Umbilical cord (tissue), 2 donors: ENCODE measurements around the gene ANTKMT. TPM values are rescaled to one million over a fixed set of nuclear protein-coding genes. Genes with fewer than 3 reads are reported as not detected.
"Not testable (repeated sequence)": the region's sequence is repeated elsewhere in the genome, so short reads cannot be mapped to it uniquely, and the experiment has no call there.

Experiments used
- DNase-seq: peaks from one replicate; pipeline ENCODE4 v3.0.0-alpha.2; 2015; ENCODE audit warnings: low spot score
- total RNA-seq: library from RNA; depleted of rRNA; stranded (reverse); fragments of >200 nt; gene quantifications from one replicate; pipeline ENCODE4 v1.2.3, GENCODE V29; 2014; ENCODE audit warnings: low replicate concordance; ENCODE audit not compliant: insufficient read depth

The ANTKMT gene
- total RNA-seq, 1 donor from 2014 or later = 35.6 TPM

DNA sequence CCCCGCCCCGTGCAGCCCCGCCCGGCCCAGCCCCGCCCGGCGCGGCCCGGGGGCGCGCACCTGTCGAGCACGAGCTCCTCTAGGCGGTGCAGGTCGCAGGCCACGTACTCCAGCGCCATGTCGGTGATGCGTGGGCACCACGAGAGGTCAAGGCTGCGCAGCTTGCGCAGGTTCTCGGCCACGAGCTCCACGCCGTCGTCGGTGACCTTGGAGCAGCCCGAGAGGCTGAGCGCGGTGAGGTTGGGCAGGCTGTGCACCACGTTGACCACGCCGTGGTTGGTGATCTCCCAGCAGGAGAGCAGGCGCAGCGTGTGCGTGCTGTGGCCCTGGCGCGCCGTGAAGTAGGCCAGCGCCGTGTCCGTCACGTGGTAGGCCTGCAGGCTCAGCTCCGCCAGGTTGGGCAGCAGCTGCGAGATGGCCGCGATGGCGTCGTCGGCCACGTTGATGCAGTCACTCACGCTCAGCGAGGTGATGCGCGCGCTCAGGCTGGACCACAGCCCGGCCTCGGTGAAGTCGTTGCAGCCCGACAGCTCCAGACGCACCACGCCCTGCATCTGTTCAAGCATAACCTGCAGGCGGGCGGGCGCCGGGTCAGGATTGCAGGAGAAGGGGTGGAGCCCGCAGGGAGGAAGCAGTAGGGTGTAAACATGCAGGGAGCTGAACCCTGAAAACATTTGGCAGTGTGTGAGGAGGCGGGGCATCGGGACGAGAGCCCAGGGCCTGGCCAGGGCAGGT lies 25.4 kb upstream of the ANTKMT start:
- no peak for DNase-seq

DNA sequence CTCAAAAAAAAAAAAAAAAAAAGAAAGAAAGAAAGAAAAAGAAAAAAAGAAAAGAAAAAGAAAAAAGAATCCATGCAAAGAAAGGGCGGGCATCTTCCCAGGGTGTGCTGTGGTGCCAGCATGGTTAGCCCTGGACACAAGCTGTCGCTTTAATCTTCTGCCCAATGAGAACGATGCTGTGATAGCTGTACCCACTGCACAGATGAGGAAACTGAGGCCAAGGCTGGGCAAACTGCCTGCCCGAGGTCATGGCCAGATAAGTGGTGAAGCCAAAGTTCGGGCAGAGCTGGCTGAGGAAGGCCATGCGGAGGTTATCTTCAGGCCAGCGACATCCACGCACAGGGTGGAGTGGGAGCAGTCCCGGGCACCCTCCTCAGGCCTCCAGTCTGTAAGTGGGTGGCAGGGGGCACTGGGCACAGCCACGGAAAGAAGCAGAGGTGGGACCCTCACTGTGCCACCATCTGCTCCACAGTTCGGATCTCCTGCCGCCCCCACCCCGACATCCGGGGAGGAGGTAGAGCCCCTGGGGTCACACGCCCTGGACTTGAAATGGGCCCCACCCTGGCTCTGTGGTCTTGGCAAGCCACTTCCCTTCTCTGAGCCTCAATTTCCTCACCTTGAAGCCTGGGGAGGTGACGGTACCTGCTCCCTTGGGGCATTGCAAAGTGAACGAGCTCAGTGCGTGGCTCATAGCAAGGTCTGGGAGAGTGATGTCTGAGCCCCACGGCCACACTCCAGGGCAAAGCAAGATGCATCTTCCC lies 21.9 kb upstream of the ANTKMT start:
- no peak for DNase-seq

DNA sequence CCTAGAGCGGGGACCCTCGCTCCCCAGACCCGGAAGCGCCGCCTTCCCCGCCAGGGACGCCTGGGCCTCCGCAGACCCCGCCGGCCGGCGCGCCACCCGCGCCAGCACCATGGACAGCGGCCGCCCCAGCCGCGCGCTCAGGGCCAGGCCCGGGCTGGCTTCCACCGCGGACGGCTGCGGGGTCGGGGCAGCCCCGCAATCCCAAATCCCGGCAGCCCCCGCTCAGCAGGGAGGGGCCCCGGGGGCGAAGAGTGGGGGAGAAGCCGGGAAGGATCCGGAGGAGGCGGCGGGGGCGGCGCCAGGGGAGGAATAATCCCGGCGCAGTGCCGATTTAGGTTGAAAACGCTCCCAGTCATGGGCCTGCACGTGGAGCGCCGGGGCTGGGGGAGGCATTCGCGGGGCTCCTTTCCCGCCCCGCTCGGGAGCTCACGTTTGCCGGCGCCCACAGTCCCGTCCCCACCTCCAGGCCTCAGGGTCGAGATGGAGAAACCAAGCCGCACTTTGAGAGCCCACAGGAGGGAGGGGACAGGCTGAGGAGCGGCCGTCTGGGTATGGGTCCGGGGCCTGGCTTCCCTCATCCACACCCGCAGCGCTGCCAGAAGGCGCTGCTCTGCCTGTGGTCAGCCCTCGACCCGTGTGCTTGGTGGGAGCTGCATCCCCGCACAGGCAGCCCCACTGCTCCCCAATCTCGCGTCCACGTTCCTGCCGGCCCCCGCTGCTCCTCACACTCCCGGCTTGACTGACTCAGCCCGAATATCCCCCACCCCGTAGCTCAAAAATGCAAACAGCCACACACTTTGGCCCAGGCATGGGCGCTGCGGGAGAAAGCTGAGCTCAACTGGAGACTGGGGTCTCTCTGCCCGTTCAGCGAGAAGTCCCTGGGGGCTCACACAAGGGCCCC lies 20.0 kb upstream of the ANTKMT start:
- no peak for DNase-seq

DNA sequence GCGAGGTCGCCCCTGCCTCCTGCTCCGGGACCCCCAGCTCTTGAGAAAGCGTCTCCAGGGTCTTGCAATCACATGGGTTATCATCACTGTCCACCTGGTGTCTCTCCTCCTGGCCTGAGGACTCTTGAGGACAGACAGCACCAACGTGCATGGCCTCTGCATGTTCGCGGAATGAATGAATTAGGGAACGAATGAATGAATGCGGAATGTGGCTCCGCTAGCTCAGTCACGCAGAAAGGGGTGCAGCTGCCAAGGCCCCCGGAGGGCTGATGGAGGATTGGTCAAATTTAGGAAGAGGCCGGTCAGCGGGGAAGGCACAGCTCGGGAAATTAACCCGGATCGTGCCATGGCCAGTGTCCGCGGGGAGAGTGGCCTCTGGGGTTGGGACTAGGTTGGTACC lies 18.6 kb upstream of the ANTKMT start:
- no peak for DNase-seq

DNA sequence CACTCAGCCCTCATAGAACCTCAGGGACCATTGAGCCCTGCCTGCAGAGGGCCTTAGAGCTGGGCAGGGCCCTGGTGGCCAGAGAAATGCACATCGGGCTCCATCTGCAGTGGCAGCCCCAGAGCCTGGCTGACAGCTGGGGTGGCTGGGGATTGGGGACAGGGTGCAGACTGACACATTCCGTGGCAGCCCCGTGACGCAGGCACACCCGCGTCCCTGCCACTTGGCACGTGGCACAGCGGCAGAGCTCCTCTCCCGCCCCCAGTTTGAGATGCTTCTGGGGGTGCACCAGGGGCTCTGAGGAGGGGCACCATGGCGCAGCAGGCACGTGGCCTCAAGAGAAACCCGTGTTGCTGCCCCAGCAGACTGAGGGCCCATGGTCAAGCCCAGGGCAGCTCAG lies 17.5 kb upstream of the ANTKMT start:
- DNase-seq = no peak

DNA sequence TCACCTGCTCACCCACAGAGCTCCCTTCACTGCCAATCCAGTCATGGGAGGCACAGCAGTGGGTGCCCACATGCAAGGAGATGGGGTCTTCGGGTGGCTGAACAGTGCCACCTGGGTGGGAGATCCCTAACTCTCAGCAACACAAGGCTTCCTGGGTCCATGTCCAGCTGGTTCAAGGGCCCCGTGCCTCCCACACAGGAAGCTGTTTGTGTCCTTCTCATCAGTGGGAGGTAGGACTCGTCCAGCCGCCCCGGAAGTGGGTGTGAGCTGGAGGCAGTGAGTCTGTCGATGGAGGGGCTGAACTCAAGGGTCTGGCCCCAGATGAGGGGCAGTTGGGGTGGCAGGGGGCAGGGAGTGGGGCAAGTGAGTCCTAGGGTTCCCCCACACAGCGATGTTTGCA lies 16.9 kb upstream of the ANTKMT start:
- no peak for DNase-seq

DNA sequence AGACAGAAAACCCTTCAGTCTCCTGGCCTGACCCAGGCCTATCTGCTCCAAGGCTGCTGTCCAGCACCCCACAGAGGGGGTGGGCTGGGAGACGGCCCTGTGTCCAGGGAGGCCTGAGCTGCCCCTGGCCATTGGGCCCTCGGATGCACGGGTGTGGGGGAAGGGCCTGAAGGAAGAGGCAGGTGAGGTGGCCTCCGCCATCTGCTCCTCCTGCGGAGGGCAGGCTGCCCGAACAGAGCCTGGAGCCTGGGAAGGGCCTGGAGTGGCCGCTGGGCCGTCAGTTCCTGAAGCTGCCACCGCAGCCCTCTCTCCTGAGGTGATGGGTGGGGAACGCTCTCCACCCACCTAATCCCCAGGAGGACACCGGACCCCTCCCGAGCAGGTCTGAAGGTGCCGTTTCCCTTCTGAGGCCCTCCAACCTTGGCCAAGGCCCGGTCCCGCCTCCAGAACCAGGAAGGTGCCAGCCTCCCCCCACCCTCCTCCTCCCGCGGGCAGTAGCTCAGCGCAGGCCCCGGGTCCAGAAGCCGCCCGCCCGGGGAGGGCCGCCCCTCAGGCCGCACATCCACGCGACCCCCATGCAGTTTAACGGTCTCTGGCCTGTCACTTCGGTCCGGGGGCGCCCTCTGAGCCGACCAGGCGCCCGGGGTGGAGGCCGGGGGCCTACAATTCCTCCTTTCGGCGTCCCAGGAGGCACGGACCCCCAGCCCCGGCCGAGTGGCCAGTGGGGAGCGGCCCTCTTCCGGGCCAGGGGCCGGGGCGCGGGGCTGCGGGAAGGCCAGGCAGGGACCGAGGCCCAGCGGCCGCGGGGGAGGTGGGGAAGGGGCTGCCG lies 16.2 kb upstream of the ANTKMT start:
- DNase-seq = no peak

DNA sequence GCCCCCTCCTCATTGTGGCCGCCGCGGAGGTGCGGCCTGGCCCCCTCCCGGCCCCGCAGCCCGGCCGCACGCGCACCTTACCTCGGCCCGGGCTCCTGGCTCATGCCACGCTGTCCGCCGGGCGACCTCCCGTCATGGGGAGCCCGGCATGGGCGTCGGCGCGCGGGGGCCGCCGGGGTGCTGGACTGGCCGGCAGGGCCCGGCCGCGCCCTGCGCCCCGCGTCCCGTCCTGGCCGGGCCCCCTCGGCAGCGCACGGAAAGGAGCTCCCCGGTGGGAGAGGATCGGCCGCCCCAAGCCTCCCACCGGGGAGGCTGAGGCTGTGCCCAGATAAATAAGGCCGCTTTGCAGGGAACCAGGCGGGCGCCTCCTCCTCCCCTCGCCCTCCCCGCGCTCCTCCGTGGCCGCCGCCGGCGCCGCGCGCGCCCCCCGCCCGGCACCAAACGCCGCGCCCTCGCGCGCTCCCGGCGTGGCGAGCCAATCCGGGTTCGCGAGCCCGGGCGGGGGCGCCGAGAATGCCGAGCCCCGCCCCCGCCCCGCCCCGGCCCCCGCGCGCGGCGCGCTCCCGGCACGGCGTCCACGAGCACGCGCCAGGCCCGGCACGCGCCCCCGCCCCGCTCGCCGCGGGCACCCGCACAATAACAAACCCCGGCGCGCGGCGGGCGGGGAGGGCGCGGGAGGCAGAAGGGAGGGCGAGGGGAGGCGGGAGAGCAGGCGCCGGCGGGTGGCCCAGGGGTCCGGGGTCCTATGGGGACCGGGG lies 15.3 kb upstream of the ANTKMT start, which contains the start of gene FBXL16:
FBXL16 (minus strand) TSS at position 371 of the 758 bp plus-strand sequence. CDS start 8,396 bp downstream, outside the sequence.
- no peak for DNase-seq

DNA sequence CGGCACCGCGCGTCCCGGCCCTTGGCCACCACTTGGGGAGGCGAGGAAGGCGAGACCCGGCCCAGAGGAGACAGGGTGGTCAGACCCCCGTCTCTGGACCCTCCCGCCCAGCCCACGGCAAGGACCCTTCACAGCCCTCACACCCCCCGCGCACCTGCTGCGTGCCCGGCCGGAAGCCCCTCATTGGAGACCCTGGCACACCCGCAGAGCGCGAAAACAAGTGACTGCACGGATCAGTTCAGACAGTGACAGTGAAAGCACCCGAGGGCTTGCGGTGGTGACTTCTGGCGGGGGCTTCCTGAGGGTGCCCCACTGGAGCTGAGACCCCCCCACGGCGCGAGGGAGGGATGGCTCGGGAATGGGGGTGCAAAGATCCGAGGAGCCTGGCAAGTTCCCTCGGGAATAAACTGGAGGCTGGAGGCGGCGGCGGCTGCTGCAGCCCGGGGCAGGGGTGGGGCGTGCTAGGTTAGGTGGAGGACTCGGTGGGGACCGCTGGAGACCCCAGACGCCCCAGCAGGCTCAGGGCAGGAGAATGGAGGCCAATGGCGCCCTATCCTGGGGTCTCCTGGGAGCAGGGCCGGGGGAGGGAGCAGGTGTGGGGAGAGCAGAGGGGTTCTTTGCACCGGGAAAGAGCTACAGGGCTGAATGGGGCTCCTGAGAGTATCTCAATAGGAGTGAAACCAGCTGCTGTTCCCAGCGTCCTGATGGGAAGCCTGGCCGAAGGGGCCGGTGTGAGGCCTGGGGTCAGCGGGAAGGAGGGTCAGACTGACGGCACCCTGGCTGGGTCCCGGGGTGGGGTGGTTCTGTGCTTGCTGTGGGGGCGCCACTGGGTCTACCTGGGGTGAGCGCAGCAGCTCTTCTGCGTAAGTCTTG lies 14.5 kb upstream of the ANTKMT start:
- DNase-seq = no peak

DNA sequence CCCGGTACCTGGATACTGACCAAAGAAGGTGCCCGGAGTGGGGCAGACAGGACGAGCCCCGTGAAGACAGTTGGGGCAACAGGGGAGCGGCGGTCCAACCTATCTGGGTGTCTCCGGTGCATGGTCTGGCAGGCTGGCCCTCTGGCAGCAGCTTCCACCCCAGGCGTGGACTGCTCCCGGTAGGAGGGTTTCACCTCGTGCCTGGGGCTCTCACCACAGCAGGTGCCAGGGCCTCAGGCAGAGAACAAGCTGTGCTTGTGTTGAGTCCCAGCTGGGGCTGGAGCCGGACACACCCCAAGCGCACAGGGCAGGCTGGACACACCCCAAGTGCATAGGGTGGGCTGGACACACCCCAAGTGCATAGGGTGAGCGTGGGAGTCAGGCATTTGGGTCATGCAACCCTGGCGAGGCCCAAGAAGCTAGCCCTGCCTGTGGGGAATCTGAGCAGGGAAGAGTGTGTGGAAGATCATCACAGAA lies 13.8 kb upstream of the ANTKMT start:
- DNase-seq = no peak

DNA sequence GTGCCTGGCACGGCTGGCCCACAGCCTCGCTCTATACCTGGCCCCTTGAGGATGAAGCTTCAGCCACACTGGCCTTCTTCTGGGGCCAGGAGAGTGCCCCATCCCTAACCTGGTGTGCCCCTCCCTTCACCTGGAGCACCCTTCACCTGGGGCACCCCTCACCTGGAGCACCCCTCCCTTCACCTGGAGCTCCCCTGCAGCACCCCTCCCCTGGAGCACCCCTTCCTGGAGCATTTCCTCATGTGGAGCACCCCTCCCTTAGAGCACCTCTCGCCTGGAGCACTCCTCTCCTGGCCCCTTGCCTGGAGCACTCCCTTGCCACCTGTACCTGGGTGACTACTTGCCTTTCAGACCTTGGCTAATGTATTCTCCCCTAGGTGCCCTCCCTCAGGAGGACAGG lies 12.9 kb upstream of the ANTKMT start:
- DNase-seq = no peak

DNA sequence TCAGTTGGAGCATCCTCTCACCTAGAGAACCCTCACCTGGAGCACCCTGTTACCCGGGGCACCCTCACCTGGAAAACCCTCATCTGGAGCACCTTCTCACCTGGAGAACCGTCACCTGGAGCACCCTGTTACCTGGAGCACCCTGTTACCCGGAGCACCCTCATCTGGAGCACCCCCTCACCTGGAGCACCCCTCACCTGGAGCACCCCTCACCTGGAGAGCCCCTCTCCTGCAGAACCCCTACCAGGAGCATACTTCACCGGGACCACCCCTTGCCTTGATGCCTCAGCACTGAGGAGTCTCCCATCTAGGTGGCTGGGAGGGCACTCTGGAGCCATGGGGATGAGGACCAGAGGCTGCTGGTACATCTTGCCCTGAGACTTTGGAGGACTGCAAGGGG lies 12.0 kb upstream of the ANTKMT start:
- no peak for DNase-seq

DNA sequence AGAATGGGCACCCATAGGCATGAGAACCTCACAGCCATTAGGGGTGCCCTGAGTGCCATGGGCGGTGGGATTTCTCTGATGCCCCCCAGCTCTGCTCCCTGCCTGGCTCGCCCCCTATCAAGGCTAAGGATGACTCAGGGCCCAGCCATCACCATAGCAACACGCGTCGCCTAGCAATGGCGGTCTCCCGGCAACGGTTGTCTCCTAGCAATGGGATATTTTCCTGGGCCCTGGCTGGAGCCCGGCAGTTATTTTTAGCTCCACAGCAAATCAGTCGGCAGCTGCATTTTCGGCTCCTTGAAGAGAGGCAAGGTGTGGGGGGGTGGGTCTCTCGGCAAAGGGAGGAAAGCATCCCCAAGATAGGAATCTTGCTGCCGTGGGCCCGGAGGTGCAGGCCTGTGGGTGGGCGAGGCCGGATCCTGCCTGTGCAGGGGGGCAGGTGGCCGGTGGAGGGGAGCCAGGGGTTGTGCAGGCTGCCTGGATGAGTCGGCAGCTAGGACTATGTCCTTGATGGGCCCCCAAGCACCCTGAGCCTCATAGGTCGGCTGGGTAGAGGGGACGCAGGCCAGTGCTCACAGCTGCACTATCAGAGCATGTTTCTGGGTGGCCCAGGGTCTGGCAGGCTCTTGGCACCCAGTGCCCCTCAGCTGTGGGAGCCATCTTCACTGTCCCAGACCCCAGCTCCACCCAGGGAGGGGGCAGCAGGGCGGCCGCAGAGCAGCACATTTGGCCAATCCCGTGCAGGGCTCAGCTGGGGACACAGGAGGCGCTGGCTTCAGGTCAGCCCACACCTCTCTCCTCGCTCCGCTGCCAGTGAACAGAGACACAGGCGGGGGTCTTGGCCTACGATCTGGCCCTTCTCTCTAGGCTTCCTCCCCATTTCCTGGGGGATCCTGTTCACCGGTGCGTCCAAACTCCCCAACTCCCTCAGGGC lies 11.1 kb upstream of the ANTKMT start:
- peak; percentile 63 for DNase-seq

DNA sequence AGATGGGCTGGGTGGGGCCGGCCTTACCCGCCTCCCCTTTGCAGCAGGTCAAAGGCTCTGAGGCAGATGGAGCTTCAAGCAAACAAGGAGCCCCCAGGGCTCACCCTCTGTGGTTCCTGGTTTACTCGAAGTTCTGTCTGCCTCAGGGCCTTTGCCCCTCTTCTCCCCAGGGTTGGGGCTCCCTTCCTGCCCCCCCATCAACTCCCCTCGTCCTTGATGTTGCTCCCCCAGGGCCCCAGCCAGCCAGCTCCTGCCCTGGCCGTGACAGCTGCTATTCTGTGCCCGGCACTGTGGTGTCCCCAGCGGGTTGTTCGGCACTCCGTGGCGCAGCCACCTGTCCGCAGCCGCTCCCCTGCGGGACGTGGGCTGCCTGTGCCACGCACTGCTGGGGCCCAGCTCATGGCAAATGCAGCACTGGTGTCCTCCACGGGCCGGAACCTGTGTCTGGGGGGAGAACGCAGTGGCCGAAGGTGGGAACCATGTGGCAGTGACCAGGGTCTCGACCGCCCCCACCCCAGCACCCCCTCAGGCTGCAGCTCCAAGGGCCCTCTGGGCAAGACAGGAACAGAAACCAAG lies 10.4 kb upstream of the ANTKMT start:
- DNase-seq = no peak

DNA sequence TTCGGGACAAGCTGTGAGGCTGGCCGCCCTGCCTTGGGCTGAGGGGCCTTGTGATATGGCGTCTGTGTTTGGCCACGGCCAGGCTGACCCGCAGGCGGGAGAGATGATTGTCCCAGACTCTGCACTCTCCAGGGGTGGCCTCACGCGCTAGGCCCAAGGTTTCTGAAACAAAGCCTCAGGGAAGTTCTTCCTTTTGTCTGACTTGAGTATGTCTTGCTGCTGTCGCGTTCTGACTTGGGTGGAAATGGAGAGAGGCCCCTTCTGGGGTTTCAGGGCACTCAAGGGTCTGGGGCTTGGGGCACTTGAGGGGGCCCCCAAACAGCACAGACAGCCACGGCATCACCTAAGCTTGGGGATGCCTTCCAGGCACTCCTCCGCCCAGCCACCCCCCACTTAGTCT lies 9.9 kb upstream of the ANTKMT start:
- DNase-seq = no peak

DNA sequence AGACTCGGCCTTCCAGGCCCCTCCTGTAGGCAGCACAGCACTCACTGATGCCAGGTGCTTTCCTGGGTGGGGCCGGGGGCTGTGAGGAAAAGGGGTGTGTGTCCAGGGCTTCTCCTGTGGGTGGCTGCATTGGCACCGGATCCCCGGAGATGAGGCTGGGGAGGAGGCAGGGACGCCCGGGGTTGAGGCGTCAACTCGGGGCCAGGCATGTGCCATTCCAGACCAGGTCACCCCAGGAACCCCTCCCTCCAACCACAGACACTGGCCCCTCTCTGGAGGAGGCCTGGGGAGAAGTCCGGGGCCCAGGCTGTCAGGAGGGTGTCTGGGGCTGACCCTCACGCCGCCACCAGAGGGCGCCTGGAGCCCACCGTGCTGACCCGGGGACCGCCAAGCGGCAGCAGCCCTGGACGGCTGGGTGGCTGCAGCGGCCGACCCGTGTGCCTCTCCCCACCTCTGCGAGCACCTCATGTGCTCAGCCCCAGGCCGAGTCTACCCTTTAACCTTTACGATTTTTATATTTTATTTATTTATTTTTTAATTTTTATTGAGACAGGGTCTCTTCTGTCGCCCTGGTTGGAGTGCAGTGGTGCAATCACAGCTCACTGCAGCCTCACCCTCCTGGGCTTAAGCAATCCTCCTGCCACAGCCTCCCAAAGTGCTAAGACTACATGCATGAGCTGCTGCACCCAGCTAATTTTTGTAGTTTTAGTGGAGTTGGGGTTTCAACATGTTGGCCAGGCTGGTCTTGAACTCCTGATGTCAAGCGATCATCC lies 9.2 kb upstream of the ANTKMT start:
- DNase-seq = peak; percentile 54

DNA sequence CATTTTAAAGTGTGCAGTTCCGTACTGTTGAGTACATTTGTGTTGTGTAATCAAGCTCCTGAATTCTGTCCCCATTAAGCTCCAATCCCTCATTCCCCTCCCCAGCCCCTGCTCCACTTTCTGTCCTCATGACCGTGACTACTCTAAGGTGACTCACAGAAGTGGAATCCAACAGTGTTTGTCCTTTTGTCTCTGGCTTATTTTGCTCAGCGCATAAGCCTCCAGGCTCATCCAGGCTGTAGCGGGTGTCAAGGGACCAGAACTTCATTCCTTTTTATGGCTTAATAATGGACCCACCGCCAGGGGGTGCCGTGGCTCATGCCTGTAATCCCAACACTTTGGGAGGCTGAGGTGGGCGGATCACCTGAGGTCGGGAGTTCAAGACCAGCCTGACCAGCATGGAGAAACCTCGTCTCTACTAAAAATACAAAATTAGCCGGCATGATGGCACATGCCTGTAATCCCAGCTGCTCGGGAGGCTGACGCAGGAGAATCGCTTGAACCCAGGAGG lies 8.2 kb upstream of the ANTKMT start:
- not testable (repeated sequence) for DNase-seq
